Measurements from ENCODE around the gene BPIFB2. TPM values are rescaled to one million over a fixed set of nuclear protein-coding genes. Genes with fewer than 3 reads are reported as not detected.

BPIFB2 gene
- total RNA-seq, 1 donor from 2014 or later, result not detected

DNA sequence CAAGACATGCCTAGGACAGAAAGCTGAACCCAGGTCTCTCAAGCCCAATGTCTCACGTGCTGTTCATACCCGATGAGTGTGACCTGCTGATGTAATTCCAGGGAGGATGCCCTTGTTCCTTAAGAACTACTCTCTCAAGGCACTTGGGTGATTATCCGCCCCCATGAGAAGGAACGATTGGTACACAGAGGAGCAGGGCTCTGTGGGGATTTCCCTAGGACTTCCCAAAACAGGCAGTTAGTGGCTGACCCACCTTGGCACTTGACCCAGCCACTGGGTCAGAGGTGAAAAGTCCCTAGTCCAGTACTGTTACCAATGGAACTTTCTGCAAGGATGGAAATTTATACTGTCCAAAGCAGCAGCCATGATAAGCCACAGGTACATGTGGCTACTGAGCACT lies 14.8 kb downstream of the BPIFB2 start:
- H3K27ac Mint-ChIP-seq (ENCODE audit: unreplicated experiment), result no peak overlapping the region
- FAIRE-seq (no peak), DNase-seq (ENCODE audit: low read depth) (no peak)
- TF ChIP-seq CTCF (IDR thresholded peaks at IDR 0.05; ENCODE audit: insufficient read depth, low read depth, low read length), result no peak
- no peak for TF ChIP-seq EZH2 (IDR thresholded peaks at IDR 0.05; ENCODE audit: insufficient read depth, low read length)
- peaks cover 47% of the 10 kb centered on the region for H3K27me3 Mint-ChIP-seq (ENCODE audit: low read depth, unreplicated experiment)
- no peak overlapping the region for H3K4me3 Mint-ChIP-seq (ENCODE audit: unreplicated experiment)
- no peak overlapping the region for H3K27ac ChIP-seq (ENCODE audit: low read depth, low read length)
- H3K36me3 ChIP-seq (ENCODE audit: insufficient read depth, low read length), result no peaks in the 10 kb centered on the region
- H3K4me3 ChIP-seq (ENCODE audit: insufficient read depth, low read depth, low read length), result no peak overlapping the region
- no peaks in the 10 kb centered on the region for H4K20me1 ChIP-seq (ENCODE audit: insufficient read depth, low read length)
- no peaks in the 10 kb centered on the region for H3K36me3 Mint-ChIP-seq (ENCODE audit: low read depth, unreplicated experiment)
- H3K4me1 Mint-ChIP-seq (ENCODE audit: low read depth, unreplicated experiment), result no peaks in the 10 kb centered on the region
- H3K9me3 ChIP-seq (ENCODE audit: insufficient read depth, low read depth, low read length), result no peaks in the 10 kb centered on the region
- no peaks in the 10 kb centered on the region for H3K4me1 ChIP-seq (ENCODE audit: insufficient read depth, low read length)
- no peaks in the 10 kb centered on the region for H3K79me2 ChIP-seq (ENCODE audit: insufficient read depth, low read length)
- H3K27me3 ChIP-seq (ENCODE audit: insufficient read depth, low read length), result peaks cover 4% of the 10 kb centered on the region
- H3K9ac ChIP-seq (ENCODE audit: low read length), result no peak overlapping the region
- no peaks in the 10 kb centered on the region for H3K9me3 Mint-ChIP-seq (ENCODE audit: unreplicated experiment)
- H3K4me2 ChIP-seq (ENCODE audit: low read length), result no peak overlapping the region
- H2AFZ ChIP-seq (ENCODE audit: low read depth, low read length), result no peak overlapping the region

- no peaks in the 10 kb centered on the region for H3K9me3 ChIP-seq (ENCODE audit: insufficient read depth, low read depth, low read length)
- no peak overlapping the region for H3K27ac Mint-ChIP-seq (ENCODE audit: unreplicated experiment)
- H3K4me3 Mint-ChIP-seq (ENCODE audit: unreplicated experiment), result no peak overlapping the region
These were observed 15.4 kb downstream of the BPIFB2 start for GRCh38 chr20:33022694-33023438.

More at GRCh38 chr20:33022694-33023438, 15.4 kb downstream of the BPIFB2 start:
- H3K9ac ChIP-seq (ENCODE audit: low read length), result no peak overlapping the region
- no peaks in the 10 kb centered on the region for H4K20me1 ChIP-seq (ENCODE audit: insufficient read depth, low read length)
- no peak for DNase-seq (ENCODE audit: low read depth)
- H3K4me2 ChIP-seq (ENCODE audit: low read length), result no peak overlapping the region
- Mint-ChIP-seq H3K9me3 (ENCODE audit: unreplicated experiment) (no peaks in the 10 kb centered on the region), H3K4me1 (ENCODE audit: low read depth, unreplicated experiment) (no peaks in the 10 kb centered on the region), H3K36me3 (ENCODE audit: low read depth, unreplicated experiment) (no peaks in the 10 kb centered on the region), H3K27me3 (ENCODE audit: low read depth, unreplicated experiment) (peaks cover 41% of the 10 kb centered on the region)
- FAIRE-seq, result no peak
- H3K79me2 ChIP-seq (ENCODE audit: insufficient read depth, low read length), result no peaks in the 10 kb centered on the region
- no peaks in the 10 kb centered on the region for H3K4me1 ChIP-seq (ENCODE audit: insufficient read depth, low read length)
- peaks cover 4% of the 10 kb centered on the region for H3K27me3 ChIP-seq (ENCODE audit: insufficient read depth, low read length)
- no peak overlapping the region for H3K27ac ChIP-seq (ENCODE audit: low read depth, low read length)
- no peak overlapping the region for H2AFZ ChIP-seq (ENCODE audit: low read depth, low read length)
- H3K36me3 ChIP-seq (ENCODE audit: insufficient read depth, low read length), result no peaks in the 10 kb centered on the region
- no peak for TF ChIP-seq CTCF (IDR thresholded peaks at IDR 0.05; ENCODE audit: insufficient read depth, low read depth, low read length)
- no peak for TF ChIP-seq EZH2 (IDR thresholded peaks at IDR 0.05; ENCODE audit: insufficient read depth, low read length)
- no peak overlapping the region for H3K4me3 ChIP-seq (ENCODE audit: insufficient read depth, low read depth, low read length)

Measured in astrocyte (in vitro differentiated cells and primary cell).